NCI-H2227 (cell line): ENCODE results near the gene NEXN.
"Not testable (repeated sequence)": the region's sequence is repeated elsewhere in the genome, so short reads cannot be mapped to it uniquely, and the experiment has no call there.

Experiments used
- DNase-seq: peaks from one replicate; lab custom pipeline; 2025; ENCODE audit not compliant: unreplicated experiment; lab: John Stamatoyannopoulos, UW

Gene NEXN

GRCh38 chr1:77958391-77958790 lies 70.0 kb downstream of the NEXN start:
- no peak for DNase-seq

GRCh38 chr1:77958850-77959249 lies 70.4 kb downstream of the NEXN start:
- no peak for DNase-seq

GRCh38 chr1:77961392-77961791 lies 73.0 kb downstream of the NEXN start:
- DNase-seq: no peak

- no peak for DNase-seq
Measured at GRCh38 chr1:77966291-77966690, 77.9 kb downstream of the NEXN start.

GRCh38 chr1:77970192-77970591 lies 81.8 kb downstream of the NEXN start:
- no peak for DNase-seq

GRCh38 chr1:77972080-77972479 lies 83.7 kb downstream of the NEXN start:
- no peak for DNase-seq

GRCh38 chr1:77975386-77975785 lies 87.0 kb downstream of the NEXN start:
- DNase-seq: no peak

GRCh38 chr1:77975907-77976306 lies 87.5 kb downstream of the NEXN start:
- no peak for DNase-seq

GRCh38 chr1:77976433-77977076 lies 88.1 kb downstream of the NEXN start:
- no peak for DNase-seq

- no peak for DNase-seq
Measured at GRCh38 chr1:77977989-77978292, 89.5 kb downstream of the NEXN start.

GRCh38 chr1:77978293-77978968 lies 90.0 kb downstream of the NEXN start:
- DNase-seq: peak; percentile 90

GRCh38 chr1:77978969-77979876 lies 90.8 kb downstream of the NEXN start, which contains the start of gene FUBP1:
TSS of gene FUBP1 (minus strand) at chr1:77979072. CDS start at chr1:77979004, 68 bp downstream.
- peak; percentile 99 for DNase-seq

GRCh38 chr1:77983352-77983996 lies 95.0 kb downstream of the NEXN start:
- not testable (repeated sequence) for DNase-seq

GRCh38 chr1:77983997-77984355 lies 95.6 kb downstream of the NEXN start:
- DNase-seq: no peak

- no peak for DNase-seq
Measured at GRCh38 chr1:77984629-77985028, 96.2 kb downstream of the NEXN start.

GRCh38 chr1:77986810-77987209 lies 98.4 kb downstream of the NEXN start:
- no peak for DNase-seq

- no peak for DNase-seq
Measured at GRCh38 chr1:77987919-77988318, 99.5 kb downstream of the NEXN start.

- DNase-seq: no peak
Measured at GRCh38 chr1:77989744-77990143, 101.3 kb downstream of the NEXN start.

- no peak for DNase-seq
Measured at GRCh38 chr1:77990629-77991204, 102.3 kb downstream of the NEXN start.

- no peak for DNase-seq
Measured at GRCh38 chr1:77991638-77992037, 103.2 kb downstream of the NEXN start.
